Peyer's patch (tissue), 4 donors: ENCODE measurements around the gene CXCL14. TPM values are rescaled to one million over a fixed set of nuclear protein-coding genes. Genes with fewer than 3 reads are reported as not detected.

Source experiments
- DNase-seq, 3 donors: peaks; one replicate each; pipeline ENCODE4 v3.0.0-alpha.2; 2017 to 2019
- H3K27ac ChIP-seq, 4 donors: fragments of 200-600 bp; sonication (generic); one replicate each; pipeline ENCODE4 v1.5.1; 2016 to 2019
- H3K27me3 ChIP-seq, 2 donors: fragments of 200-600 bp; sonication (generic); one replicate each; pipeline ENCODE4 v1.5.1; 2019
- H3K36me3 ChIP-seq, 3 donors: fragments of 200-600 bp; sonication (generic); one replicate each; pipeline ENCODE4 v1.5.1; 2016 to 2019
- H3K4me1 ChIP-seq, 4 donors: fragments of 200-600 bp; sonication (generic); one replicate each; pipeline ENCODE4 v1.5.1; 2016 to 2019
- H3K4me3 ChIP-seq, 4 donors: fragments of 200-600 bp; sonication (generic); 1 replicate in 3 of 4; 2 replicates in 1 of 4; pipeline ENCODE4 v1.5.1; 2016 to 2019; ENCODE audit warnings: mild to moderate bottlenecking in 1 of 4
- H3K9me3 ChIP-seq, 4 donors: fragments of 200-600 bp; sonication (generic); one replicate each; pipeline ENCODE4 v1.5.1; 2016 to 2019; ENCODE audit warnings: mild to moderate bottlenecking in 1 of 4
- POLR2A ChIP-seq, 2 donors: fragments of 450-650 bp; IDR thresholded peaks; one replicate each; pipeline ENCODE4 v1.5.1; 2017; ENCODE audit warnings: antibody characterized with exemption in 2 of 2, mild to moderate bottlenecking in 2 of 2, moderate library complexity in 2 of 2
- total RNA-seq, 4 donors: library from RNA; depleted of rRNA; stranded (reverse); fragments of >200 nt; gene quantifications; one replicate each; pipeline ENCODE4 v1.1.0, GENCODE V29; 2016
- TF ChIP-seq, protein P1 (sequence below), 6 experiments: fragments of 450-650 bp in 4 of 6; fragments of 200-600 bp in 2 of 6; sonication (generic) in 1 of 6; IDR thresholded peaks; one replicate each; pipeline ENCODE4 v1.5.1; 2017 to 2019; ENCODE audit warnings: antibody characterized with exemption in 6 of 6, mild to moderate bottlenecking in 3 of 6, moderate library complexity in 1 of 6

CXCL14 gene
- total RNA-seq, 4 donors from 2014 or later: 17.3 to 122 (median 23.4) TPM

DNA sequence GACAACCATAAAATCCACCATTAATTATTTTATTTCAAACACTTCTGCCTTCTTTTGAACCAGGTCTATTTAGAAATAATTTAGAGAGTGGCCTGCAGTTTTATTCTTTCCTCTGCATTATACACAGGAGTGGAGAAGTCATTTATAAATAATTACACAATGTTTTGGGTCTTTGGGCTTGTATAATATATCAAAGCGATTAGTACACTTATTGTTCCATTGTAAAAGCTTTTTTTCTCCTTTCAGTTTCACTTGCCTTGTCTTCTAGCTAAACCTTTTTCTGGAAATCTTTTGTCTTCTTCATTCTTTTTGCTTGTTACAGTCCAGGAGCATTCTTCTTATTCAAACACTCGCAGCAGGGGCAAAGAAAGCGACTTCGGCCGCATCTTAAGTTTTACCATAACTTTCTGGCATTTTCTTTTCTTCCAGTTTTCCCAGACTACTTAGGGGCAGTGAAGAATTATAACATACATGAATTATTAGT lies 35.7 kb downstream of the CXCL14 start:
- TF ChIP-seq POLR2A (IDR thresholded peaks at IDR 0.05): no peak
- TF ChIP-seq, protein P1, sequence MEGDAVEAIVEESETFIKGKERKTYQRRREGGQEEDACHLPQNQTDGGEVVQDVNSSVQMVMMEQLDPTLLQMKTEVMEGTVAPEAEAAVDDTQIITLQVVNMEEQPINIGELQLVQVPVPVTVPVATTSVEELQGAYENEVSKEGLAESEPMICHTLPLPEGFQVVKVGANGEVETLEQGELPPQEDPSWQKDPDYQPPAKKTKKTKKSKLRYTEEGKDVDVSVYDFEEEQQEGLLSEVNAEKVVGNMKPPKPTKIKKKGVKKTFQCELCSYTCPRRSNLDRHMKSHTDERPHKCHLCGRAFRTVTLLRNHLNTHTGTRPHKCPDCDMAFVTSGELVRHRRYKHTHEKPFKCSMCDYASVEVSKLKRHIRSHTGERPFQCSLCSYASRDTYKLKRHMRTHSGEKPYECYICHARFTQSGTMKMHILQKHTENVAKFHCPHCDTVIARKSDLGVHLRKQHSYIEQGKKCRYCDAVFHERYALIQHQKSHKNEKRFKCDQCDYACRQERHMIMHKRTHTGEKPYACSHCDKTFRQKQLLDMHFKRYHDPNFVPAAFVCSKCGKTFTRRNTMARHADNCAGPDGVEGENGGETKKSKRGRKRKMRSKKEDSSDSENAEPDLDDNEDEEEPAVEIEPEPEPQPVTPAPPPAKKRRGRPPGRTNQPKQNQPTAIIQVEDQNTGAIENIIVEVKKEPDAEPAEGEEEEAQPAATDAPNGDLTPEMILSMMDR (IDR thresholded peaks at IDR 0.05): no peak
- Histone ChIP-seq H3K4me3 (peak overlapping the region; percentile 23 to 56 (median 43)), H3K36me3 (no peaks in the 10 kb centered on the region), H3K4me1 (peaks cover 0 to 15% (median 3%) of the 10 kb centered on the region in 4 donors), H3K27me3 (peaks cover 0 to 13% of the 10 kb centered on the region in 2 donors), H3K9me3 (no peaks in the 10 kb centered on the region), H3K27ac (no peak overlapping the region)
- no peak for DNase-seq

DNA sequence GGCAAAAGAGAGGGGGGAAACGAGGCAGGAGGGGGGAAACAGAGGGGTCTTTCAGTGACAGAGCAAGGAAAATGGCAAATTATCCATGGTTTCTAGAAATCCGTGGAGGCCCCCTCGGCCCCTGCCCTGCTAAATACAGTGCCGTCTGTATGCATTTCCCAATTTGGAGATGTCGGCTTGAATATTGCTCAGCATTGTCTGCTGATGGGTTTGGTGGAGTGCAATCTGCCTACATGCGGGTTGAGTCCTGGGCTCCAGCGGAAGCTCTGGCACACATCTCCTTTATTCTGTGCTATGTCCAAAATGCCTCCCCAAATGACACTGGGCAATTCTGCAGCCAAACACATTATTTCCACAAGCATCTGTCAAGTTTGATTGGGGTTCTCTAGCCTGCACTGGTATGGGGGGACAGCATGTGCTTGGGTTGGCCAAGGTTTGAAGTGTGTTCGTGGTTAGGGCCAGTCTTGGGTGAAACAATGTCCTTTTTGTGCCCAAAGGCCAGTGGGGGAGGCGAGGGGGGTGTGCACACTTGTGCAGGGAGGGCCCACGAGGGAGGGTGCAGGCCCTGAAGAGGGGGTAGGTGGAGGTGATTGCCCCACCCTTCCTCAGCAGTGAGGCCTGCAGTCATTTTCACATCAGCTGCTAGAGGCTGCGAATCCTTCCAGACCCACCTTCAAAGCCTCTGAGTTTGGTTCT lies 36.8 kb downstream of the CXCL14 start:
- Histone ChIP-seq H3K4me3 (no peak overlapping the region), H3K9me3 (no peaks in the 10 kb centered on the region), H3K27ac (no peak overlapping the region), H3K36me3 (no peaks in the 10 kb centered on the region), H3K27me3 (peaks cover 0 to 19% of the 10 kb centered on the region in 2 donors), H3K4me1 (peaks cover 0 to 15% (median 3%) of the 10 kb centered on the region in 4 donors)
- TF ChIP-seq POLR2A (IDR thresholded peaks at IDR 0.05): no peak
- TF ChIP-seq, protein P1 (IDR thresholded peaks at IDR 0.05): no peak
- DNase-seq: no peak

DNA sequence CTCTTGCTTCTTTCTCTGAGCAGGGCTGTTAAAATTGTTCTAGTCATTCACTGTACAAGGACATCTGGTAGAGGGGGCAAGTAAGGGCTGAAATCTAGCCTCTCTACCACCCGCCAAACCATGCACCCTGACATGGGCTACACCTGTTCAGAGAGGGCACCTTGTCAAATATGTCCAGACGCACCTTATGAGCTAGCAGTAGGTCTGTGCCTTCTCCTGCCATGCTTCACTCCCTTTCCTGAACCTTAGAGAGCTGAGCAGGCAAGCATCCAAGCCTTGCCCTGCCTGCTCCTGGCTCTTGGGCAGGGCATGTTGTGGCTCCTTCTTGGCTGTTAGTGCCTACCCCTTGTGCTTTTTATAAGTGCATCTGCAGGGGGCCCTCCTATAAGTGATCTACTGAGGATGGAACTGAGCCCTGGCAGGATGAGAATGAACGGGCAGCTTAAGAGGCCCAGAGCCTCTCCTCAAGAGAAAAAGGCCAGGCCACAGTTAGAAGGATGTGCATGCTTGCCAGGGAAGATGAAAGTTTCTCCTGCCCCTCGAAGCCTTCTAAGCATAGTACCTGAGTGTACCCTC lies 39.3 kb downstream of the CXCL14 start:
- H3K9me3 ChIP-seq: no peaks in the 10 kb centered on the region
- no peak overlapping the region for H3K4me3 ChIP-seq
- peaks cover 0 to 28% (median 3%) of the 10 kb centered on the region in 4 donors for H3K4me1 ChIP-seq
- no peak for DNase-seq
- no peaks in the 10 kb centered on the region for H3K36me3 ChIP-seq
- no peak overlapping the region for H3K27ac ChIP-seq
- TF ChIP-seq, protein P1 (IDR thresholded peaks at IDR 0.05): no peak
- no peak for TF ChIP-seq POLR2A (IDR thresholded peaks at IDR 0.05)
- H3K27me3 ChIP-seq: peaks cover 0 to 37% of the 10 kb centered on the region in 2 donors

DNA sequence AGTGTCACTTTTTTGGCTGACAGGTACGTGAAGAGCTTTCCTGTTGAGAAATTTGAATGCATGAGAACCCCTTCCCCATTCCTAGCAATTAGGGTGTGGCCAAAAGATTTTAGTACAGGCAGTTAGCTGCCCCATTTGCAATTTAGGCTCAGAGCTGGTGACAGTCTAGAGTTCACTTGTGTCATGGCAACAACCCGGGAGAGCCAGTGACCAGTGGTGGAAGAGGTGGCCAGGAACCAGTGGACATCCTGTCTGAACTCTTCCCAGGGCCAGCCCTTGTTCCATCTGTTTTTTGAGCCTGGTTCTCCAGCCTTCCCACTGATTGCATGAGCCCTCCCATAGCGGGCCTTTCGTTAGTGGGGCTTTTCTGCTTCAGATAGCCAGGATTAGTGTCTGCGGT lies 40.5 kb downstream of the CXCL14 start:
- H3K4me1 ChIP-seq: peaks cover 0 to 16% (median 0%) of the 10 kb centered on the region in 4 donors
- H3K9me3 ChIP-seq: no peaks in the 10 kb centered on the region
- DNase-seq: no peak
- TF ChIP-seq, protein P1 (IDR thresholded peaks at IDR 0.05): no peak
- no peak for TF ChIP-seq POLR2A (IDR thresholded peaks at IDR 0.05)
- H3K4me3 ChIP-seq: no peak overlapping the region
- H3K27ac ChIP-seq: no peak overlapping the region
- H3K27me3 ChIP-seq: peaks cover 0 to 37% of the 10 kb centered on the region in 2 donors
- H3K36me3 ChIP-seq: no peaks in the 10 kb centered on the region

DNA sequence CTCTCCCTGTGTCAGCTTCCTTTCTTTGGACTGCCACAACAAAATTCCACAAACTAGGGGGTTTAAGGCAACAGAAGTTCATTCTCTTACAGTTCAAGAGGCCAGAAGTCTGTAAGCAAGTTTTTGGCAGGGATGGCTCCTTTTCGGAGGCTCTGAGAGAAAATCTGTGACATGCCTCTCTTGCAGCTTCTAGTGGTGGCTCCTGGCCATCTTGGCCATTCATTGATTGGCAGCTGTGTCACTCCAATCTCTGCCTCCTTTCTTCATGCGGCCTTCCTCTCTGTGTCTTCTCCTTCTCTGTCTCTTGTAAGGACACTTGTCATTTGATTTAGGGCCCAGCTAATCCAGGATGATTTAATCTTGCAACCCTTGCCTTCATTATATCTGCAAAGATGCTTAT lies 41.0 kb downstream of the CXCL14 start:
- no peak overlapping the region for H3K4me3 ChIP-seq
- H3K27me3 ChIP-seq: peaks cover 0 to 37% of the 10 kb centered on the region in 2 donors
- TF ChIP-seq, protein P1 (IDR thresholded peaks at IDR 0.05): no peak
- TF ChIP-seq POLR2A (IDR thresholded peaks at IDR 0.05): no peak
- peaks cover 0 to 14% (median 0%) of the 10 kb centered on the region in 4 donors for H3K4me1 ChIP-seq
- no peaks in the 10 kb centered on the region for H3K9me3 ChIP-seq
- no peak for DNase-seq
- H3K27ac ChIP-seq: no peak overlapping the region
- no peaks in the 10 kb centered on the region for H3K36me3 ChIP-seq
